ENCODE results near the gene MACROH2A1.

Gene MACROH2A1

GRCh38 chr5:135398855-135399793 lies at the start of gene MACROH2A1:
Gene MACROH2A1 (minus strand): TSS chr5:135399231. CDS start chr5:135389093, 10,138 bp downstream.
- peak; percentile 94 for DNase-seq (ENCODE audit: low spot score)
- in situ Hi-C loops (cut with MboI; ENCODE audit: low sequenced_read_pairs, unreplicated experiment): no loop called here
- TF ChIP-seq CTCF (IDR thresholded peaks at IDR 0.05; ENCODE audit: borderline replicate concordance, control extremely low read depth, extremely low read depth, insufficient read depth, missing control alignments): no peak

GRCh38 chr5:135448071-135448739 lies 49.2 kb upstream of the MACROH2A1 start:
- in situ Hi-C loops (cut with MboI; ENCODE audit: low sequenced_read_pairs, unreplicated experiment): no loop called here
- no peak for TF ChIP-seq CTCF (IDR thresholded peaks at IDR 0.05; ENCODE audit: borderline replicate concordance, control extremely low read depth, extremely low read depth, insufficient read depth, missing control alignments)
- no peak for DNase-seq (ENCODE audit: low spot score)

- no peak for TF ChIP-seq CTCF (IDR thresholded peaks at IDR 0.05; ENCODE audit: borderline replicate concordance, control extremely low read depth, extremely low read depth, insufficient read depth, missing control alignments)
- no peak for DNase-seq (ENCODE audit: low spot score)
- in situ Hi-C loops (cut with MboI; ENCODE audit: low sequenced_read_pairs, unreplicated experiment): no loop called here
These were observed 48.4 kb upstream of the MACROH2A1 start, which contains the start of gene DCANP1 for GRCh38 chr5:135447298-135447929. Gene DCANP1 (minus strand): TSS chr5:135447348. CDS start chr5:135447108, 240 bp downstream.

- no peak for DNase-seq (ENCODE audit: low spot score)
- no peak for TF ChIP-seq CTCF (IDR thresholded peaks at IDR 0.05; ENCODE audit: borderline replicate concordance, control extremely low read depth, extremely low read depth, insufficient read depth, missing control alignments)
- in situ Hi-C loops (cut with MboI; ENCODE audit: low sequenced_read_pairs, unreplicated experiment): no loop called here
These were observed 47.6 kb upstream of the MACROH2A1 start for GRCh38 chr5:135446615-135447014.

GRCh38 chr5:135446206-135446605 lies 47.2 kb upstream of the MACROH2A1 start:
- in situ Hi-C loops (cut with MboI; ENCODE audit: low sequenced_read_pairs, unreplicated experiment): no loop called here
- DNase-seq (ENCODE audit: low spot score): no peak
- TF ChIP-seq CTCF (IDR thresholded peaks at IDR 0.05; ENCODE audit: borderline replicate concordance, control extremely low read depth, extremely low read depth, insufficient read depth, missing control alignments): no peak

- DNase-seq (ENCODE audit: low spot score): no peak
- TF ChIP-seq CTCF (IDR thresholded peaks at IDR 0.05; ENCODE audit: borderline replicate concordance, control extremely low read depth, extremely low read depth, insufficient read depth, missing control alignments): no peak
- in situ Hi-C loops (cut with MboI; ENCODE audit: low sequenced_read_pairs, unreplicated experiment): no loop called here
These were observed 46.4 kb upstream of the MACROH2A1 start for GRCh38 chr5:135445306-135445985.

Data from GM13976 (cell line).